ENCODE measurements around the gene INAVA.
"Not testable (repeated sequence)": the region's sequence is repeated elsewhere in the genome, so short reads cannot be mapped to it uniquely, and the experiment has no call there.

Gene INAVA

GRCh38 chr1:200896531-200897196, 2.0 kb downstream of the INAVA start:
- in situ Hi-C loops (cut with MboI; ENCODE audit: low sequenced_read_pairs), result no loop called here

GRCh38 chr1:200897259-200897658, 2.6 kb downstream of the INAVA start:
- in situ Hi-C loops (cut with MboI; ENCODE audit: low sequenced_read_pairs), result no loop called here

- in situ Hi-C loops (cut with MboI; ENCODE audit: low sequenced_read_pairs), result no loop called here
Measured at GRCh38 chr1:200899015-200899386, 4.3 kb downstream of the INAVA start.

- in situ Hi-C loops (cut with MboI; ENCODE audit: low sequenced_read_pairs), result no loop called here
Measured at GRCh38 chr1:200899451-200899915, 4.8 kb downstream of the INAVA start.

GRCh38 chr1:200899954-200900867, 5.5 kb downstream of the INAVA start:
- in situ Hi-C loops (cut with MboI; ENCODE audit: low sequenced_read_pairs), result no loop called here

- in situ Hi-C loops (cut with MboI; ENCODE audit: low sequenced_read_pairs), result no loop called here
Measured at GRCh38 chr1:200900877-200901276, 6.2 kb downstream of the INAVA start.

- in situ Hi-C loops (cut with MboI; ENCODE audit: low sequenced_read_pairs), result no loop called here
Measured at GRCh38 chr1:200901350-200901749, 6.7 kb downstream of the INAVA start.

- in situ Hi-C loops (cut with MboI; ENCODE audit: low sequenced_read_pairs), result no loop called here
Measured at GRCh38 chr1:200901796-200902444, 7.2 kb downstream of the INAVA start.

GRCh38 chr1:200903793-200904192, 9.1 kb downstream of the INAVA start:
- in situ Hi-C loops (cut with MboI; ENCODE audit: low sequenced_read_pairs), result no loop called here

GRCh38 chr1:200904772-200905171, 10.1 kb downstream of the INAVA start:
- in situ Hi-C loops (cut with MboI; ENCODE audit: low sequenced_read_pairs), result no loop called here

- in situ Hi-C loops (cut with MboI; ENCODE audit: low sequenced_read_pairs), result no loop called here
Measured at GRCh38 chr1:200905411-200906052, 10.8 kb downstream of the INAVA start.

- in situ Hi-C loops (cut with MboI; ENCODE audit: low sequenced_read_pairs), result no loop called here
Measured at GRCh38 chr1:200906491-200906890, 11.8 kb downstream of the INAVA start.

- in situ Hi-C loops (cut with MboI; ENCODE audit: low sequenced_read_pairs), result no loop called here
Measured at GRCh38 chr1:200907611-200908097, 13.0 kb downstream of the INAVA start.

- in situ Hi-C loops (cut with MboI; ENCODE audit: low sequenced_read_pairs), result no loop called here
Measured at GRCh38 chr1:200908191-200908868, 13.6 kb downstream of the INAVA start.

GRCh38 chr1:200909071-200909470, 14.4 kb downstream of the INAVA start:
- in situ Hi-C loops (cut with MboI; ENCODE audit: low sequenced_read_pairs), result no loop called here

- in situ Hi-C loops (cut with MboI; ENCODE audit: low sequenced_read_pairs), result no loop called here
Measured at GRCh38 chr1:200909757-200910239, 15.1 kb downstream of the INAVA start.

- in situ Hi-C loops (cut with MboI; ENCODE audit: low sequenced_read_pairs), result no loop called here
Measured at GRCh38 chr1:200911361-200911760, 16.7 kb downstream of the INAVA start.

GRCh38 chr1:200911936-200912335, 17.2 kb downstream of the INAVA start:
- in situ Hi-C loops (cut with MboI; ENCODE audit: low sequenced_read_pairs), result not testable (repeated sequence)

GRCh38 chr1:200912737-200913407, 18.2 kb downstream of the INAVA start:
- in situ Hi-C loops (cut with MboI; ENCODE audit: low sequenced_read_pairs), result no loop called here

- in situ Hi-C loops (cut with MboI; ENCODE audit: low sequenced_read_pairs), result no loop called here
Measured at GRCh38 chr1:200916152-200916551, 21.5 kb downstream of the INAVA start.
